SK-N-MC (cell line): Measurements from ENCODE around the gene FRA10AC1.

ENCODE experiments used
- EZH2 ChIP-seq: fragments of 200-600 bp; sonication (generic); IDR thresholded peaks from one replicate; pipeline ENCODE4 v1.6.1; 2017; ENCODE audit warnings: antibody characterized with exemption
- FOXP2 ChIP-seq: optimal IDR thresholded peaks from 2 replicates; pipeline ENCODE3; 2011; ENCODE audit warnings: mild to moderate bottlenecking, moderate library complexity; ENCODE audit not compliant: insufficient read depth; ENCODE audit errors: extremely low read length, control extremely low read depth
- POLR2AphosphoS5 ChIP-seq: IDR thresholded peaks from 2 replicates; pipeline ENCODE4 v1.6.1; 2012; ENCODE audit warnings: mild to moderate bottlenecking, low read depth, low read length, borderline replicate concordance

- no peak for TF ChIP-seq POLR2AphosphoS5
- no peak for TF ChIP-seq EZH2
- no peak for TF ChIP-seq FOXP2
Measured at GRCh38 chr10:93629647-93630305, 72.6 kb downstream of the FRA10AC1 start.
